SH-SY5Y (cell line): Measurements from ENCODE around the gene TMED10.

Experiments used
- GATA2 ChIP-seq: IDR thresholded peaks from 2 replicates; pipeline ENCODE4 v1.6.1; 2011; ENCODE audit warnings: mild to moderate bottlenecking, low read depth, low read length
- GATA3 ChIP-seq: IDR thresholded peaks from 2 replicates; pipeline ENCODE4 v1.6.1; 2011; ENCODE audit warnings: low read depth, mild to moderate bottlenecking, low read length, moderate library complexity

GRCh38 chr14:75109877-75110276, 66.5 kb downstream of the TMED10 start:
- TF ChIP-seq GATA2: no peak
- no peak for TF ChIP-seq GATA3
